Measurements from ENCODE around the gene WNK2.

WNK2 gene

DNA sequence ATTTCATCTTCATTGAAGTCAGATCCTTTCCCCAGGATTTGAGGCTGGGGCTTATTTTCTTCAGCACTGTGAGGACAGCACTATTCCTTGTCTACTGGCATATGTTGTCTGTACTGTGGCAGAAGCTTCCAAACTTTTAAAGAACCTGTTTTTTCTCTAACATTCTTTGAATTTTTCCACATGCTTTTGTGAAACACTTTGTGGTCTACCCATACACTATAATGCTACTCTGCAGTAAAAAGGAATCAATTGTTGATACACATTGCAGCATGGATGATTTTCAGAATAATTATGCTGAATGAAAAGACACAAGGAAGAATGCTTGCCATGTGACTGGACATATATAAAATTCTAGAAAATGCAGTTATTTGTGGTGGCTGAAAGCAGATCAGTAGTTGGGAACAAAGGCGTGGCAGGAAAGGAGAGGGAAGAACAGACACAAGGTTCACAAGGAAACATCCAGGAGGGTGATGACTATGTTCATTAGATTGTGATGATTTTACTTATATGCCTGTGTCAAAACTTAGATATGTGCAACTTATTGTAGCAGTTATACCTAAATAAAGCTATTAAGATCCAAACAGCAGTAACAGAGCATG, 96.8 kb downstream of the WNK2 start:
- no peak for DNase-seq

DNA sequence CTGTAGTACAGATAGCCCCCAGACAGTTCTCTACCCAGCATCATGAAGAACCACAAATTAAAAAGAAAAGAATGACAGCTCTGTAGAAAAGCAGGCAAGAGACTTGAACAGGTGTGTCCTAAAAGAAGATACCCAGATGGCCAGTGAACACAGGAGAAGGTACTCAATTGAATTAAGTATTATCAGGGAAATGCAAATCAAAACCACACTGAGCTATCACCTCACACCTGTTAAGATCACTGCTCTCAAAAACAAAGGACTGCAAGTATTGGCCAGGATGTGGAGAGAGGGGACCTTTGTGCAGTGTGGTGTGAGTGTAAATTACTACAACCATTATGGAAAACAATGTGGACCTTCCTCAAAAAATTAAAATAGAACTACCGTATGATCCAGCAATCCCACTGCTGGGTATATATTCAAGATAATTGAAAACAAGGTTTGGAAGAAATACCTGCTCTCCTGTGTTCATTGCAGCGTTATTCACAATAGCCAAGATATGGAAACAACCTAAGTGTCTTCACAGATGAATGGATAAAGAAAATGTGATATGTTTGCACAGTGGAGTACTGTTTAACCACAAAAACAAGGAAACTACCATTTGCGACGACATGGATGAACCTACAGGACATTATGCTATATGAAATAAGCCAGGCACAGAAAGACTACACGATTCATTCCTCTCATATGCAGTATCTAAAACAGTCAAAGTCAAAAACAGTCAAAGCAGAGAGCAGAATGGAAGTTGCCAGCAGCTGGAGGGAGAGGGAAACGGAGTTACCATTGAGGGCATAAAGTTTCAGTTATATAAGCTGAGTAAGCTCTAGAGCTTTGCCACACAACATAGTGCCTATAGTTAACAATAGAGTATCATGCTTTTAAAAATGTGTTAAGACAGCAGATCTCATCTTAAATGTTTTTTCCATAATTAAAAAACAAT, 102.6 kb downstream of the WNK2 start:
- peak; percentile 31 for DNase-seq

DNA sequence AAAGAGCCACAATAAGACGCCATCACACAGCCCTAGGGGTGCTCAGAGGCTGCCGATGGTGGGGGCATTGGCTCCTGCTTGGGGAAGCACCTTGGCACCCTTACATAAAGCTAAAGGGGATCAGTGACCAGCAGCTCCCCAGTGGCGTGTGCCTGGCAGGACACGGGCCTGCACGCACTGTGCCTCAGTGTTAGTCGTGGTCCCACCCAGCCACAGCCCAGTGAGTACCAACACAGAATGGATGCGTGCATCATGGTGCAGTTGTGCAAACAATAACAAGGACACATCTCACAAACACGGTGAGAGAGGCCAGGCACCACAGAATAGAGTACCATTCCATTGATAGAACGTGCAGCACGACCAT, 103.2 kb downstream of the WNK2 start:
- DNase-seq: no peak

DNA sequence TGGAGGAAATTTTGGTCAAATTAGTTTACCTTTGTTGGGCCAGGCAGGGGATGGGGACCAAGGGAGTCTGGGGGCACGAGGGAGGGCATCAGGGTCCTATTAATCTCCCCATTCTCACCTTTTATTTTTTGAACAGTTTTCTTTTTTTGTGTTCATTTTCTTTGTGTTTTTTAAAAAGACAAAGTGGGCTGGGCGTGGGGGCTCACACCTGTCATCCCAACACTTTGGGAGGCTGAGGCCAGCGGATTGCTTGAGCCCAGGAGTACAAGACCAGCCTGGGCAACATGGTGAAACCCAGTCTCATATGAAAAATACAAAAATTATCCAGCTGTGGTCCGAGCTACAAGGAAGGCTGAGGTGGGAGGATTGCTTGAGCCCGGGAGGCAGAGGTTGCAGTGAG, 103.7 kb downstream of the WNK2 start:
- no peak for DNase-seq

DNA sequence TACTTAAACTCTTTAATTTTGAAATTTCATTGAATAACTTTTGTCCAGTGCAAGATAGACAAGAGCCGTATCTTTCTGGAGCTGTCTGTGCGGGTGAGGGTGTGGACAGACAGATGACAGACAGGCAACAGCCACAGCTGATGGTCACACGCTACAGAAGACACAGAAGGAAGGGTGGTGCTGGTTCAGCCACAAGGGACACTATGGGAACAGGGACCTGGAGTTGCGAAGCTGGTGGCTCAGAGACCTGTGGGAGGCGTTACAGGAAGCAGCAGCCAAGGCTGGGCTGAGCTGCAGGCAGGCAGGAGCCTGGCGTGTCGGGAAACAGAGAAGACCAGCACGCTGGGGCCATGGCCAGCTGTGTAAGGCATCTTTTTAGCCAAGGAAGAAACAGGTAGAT, 104.4 kb downstream of the WNK2 start:
- no peak for DNase-seq

DNA sequence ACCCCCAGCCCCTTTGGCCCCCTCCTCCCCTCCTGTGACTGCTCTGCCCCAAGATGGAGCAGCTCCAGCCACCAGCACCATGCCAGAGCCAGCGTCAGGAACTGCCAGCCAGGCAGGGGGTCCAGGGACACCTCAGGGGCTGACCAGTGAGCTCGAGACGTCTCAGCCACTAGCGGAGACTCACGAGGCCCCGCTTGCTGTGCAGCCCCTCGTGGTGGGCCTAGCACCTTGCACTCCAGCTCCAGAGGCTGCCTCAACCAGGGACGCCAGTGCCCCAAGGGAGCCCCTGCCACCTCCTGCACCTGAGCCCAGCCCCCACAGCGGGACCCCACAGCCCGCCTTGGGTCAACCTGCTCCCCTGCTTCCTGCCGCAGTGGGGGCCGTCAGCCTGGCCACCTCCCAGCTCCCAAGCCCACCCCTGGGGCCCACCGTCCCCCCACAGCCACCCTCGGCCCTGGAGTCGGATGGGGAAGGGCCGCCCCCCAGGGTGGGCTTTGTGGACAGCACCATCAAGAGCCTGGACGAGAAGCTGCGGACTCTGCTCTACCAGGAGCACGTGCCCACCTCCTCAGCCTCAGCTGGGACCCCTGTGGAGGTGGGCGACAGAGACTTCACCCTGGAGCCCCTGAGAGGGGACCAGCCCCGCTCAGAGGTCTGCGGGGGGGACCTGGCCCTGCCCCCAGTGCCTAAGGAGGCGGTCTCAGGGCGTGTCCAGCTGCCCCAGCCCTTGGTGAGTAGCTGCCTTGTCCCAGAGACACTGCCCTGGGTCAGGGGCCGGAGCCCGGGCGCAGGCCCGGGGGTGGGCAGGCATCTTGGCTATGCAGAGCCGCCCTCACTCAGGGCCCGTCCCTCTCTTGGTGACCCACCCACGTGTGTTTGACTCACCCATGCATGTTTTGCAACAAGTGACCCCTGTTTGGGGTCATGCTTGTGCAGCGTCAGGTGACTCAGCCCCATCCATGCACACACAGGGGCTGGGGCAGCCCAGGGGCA, 105.2 kb downstream of the WNK2 start:
- no peak for DNase-seq

DNA sequence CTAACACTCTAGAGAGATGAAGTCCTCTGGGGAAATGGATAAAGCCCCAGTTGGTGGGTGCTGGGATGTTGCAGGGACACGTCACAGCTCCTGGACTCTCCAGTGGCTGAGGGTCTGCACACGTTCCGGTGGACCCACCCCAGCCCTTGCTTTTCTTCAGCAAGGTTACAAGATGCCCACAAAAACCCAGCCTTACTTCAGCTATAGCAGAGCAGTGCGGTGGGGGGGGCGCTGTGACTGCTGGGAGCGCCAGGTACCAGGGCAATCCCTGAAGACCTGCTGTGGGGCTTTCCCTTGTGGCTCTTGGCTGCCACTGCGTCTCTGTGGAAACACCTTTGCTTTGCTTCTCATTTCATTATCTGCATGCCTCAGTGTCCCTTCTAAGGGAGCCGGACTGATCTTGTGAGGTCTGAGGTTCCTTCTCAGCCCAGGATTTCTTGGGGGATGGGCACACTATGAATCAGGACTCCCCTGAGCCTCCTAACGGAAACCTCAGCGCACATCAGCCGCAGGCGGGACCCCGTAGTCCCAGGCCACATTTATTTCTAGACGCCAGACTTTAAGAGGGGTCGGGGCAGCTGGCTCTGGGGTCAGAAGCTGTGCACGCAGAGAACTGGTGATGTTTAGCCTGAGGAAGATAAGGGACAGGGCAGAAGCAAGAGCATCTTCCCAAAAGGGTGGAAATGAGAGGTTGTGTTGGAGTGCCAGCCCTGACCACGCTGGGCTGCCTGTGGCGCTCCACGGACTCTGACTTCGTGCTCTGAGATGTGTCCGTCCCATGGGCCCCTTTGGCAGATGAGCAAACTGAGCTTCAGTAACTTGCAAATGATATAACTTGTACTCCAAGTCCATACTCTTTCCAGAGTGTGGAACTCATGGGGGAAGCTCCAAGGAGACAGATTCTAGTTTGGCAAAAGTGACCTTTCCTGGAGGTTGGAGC, 106.8 kb downstream of the WNK2 start:
- DNase-seq: no peak

DNA sequence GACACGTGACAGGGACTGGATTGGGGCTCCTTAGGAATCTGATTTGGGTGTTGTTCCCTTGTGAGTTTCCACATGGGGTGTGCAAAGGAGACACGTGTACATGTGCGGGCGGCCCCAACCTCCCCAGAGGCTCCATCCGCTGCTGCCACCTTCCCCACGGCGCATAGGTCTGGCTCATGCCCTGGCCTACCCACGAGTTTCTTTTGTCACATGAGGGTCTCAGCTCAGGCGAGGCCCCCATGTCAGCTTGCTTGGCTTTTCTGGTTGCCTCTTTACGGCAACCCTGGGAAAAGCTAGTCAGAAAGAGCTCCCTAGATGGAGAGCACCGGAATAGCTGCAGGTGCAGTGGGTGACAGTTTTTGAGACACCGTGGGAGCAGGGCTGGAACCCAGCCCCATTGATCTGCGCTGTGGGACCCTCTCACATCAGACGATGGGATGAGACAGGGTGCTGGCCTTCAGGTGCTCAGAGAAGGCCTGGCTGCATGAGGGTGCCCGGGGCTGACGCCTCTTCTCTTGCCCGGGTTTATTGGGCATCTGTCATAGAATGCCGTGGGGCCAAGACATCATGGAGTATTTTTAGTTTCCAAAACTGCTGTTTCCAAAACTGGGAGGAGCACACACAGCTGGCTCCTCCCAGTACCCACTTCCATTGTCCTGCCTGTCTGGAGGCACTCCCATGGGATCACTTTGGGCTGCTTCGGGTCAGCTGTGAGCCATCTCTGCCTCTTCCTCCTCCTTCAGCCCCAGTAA, 107.8 kb downstream of the WNK2 start:
- DNase-seq: no peak

DNA sequence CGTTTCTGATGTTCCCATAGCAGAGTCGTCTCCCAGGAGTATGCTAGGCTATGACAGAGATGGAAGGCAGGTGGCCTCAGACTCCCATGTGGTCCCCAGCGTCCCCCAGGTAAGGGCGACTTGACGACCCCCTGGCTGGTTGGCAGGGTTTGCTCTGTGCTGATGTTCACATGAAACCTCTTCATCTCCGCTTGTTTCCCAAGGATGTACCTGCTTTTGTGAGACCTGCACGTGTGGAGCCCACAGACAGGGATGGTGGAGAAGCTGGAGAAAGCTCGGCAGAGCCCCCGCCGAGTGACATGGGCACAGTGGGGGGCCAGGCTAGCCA, 108.3 kb downstream of the WNK2 start:
- DNase-seq: no peak

DNA sequence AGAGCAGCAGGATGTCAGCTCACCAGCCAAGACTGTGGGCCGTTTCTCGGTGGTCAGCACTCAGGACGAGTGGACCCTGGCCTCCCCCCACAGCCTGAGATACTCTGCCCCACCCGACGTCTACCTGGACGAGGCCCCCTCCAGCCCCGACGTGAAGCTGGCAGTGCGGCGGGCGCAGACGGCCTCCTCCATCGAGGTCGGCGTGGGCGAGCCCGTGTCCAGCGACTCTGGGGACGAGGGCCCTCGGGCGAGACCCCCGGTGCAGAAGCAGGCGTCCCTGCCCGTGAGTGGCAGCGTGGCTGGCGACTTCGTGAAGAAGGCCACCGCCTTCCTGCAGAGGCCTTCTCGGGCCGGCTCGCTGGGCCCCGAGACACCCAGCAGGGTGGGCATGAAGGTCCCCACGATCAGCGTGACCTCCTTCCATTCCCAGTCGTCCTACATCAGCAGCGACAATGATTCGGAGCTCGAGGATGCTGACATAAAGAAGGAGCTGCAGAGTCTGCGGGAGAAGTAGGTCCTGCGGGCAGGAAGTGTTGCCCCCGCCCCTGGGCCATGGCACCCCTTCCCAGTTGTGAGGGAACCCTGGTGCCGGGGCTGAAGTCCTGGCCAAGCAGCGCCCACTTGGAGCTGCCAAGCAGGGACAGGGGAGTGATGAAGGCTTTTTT, 108.9 kb downstream of the WNK2 start:
- no peak for DNase-seq

DNA sequence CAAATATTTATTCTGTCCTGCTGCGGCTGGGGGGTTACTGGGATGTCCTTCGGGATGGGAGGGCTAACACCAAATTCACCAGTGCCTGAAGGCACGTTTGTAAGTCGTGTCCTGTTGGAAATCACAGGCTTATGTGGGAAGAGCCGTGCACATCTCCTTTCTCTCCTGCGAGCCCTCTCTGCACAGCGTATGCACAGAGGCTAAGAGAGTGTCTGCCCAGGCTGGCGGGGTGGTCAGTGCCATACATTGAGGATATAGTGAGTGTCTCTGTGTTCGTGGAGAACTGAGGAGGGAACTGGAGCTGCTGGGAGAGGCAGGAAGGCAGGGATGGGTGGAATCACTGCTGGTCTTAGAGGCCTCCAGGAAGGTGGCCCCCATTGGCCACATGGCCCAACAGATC, 110.1 kb downstream of the WNK2 start:
- no peak for DNase-seq

DNA sequence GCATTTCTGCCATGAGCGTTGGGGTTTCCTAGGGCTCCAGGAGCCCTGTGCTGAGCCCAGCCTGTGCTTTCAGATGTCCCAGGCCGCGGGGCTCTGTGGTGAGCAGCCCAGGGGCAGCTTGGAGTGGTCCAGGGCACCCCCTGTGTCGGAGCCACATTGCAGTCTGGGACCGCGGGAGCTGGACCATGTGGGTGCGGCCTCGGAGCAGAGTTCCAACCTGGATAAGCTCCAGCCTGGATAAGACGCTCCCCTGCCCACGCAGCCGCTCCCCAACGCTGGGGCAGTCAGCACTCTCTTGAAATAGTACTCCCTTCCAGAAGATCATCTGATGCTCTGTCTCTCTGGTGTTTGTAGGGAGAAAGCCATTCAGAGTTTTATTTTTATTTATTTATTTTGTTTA, 111.1 kb downstream of the WNK2 start:
- DNase-seq: no peak

DNA sequence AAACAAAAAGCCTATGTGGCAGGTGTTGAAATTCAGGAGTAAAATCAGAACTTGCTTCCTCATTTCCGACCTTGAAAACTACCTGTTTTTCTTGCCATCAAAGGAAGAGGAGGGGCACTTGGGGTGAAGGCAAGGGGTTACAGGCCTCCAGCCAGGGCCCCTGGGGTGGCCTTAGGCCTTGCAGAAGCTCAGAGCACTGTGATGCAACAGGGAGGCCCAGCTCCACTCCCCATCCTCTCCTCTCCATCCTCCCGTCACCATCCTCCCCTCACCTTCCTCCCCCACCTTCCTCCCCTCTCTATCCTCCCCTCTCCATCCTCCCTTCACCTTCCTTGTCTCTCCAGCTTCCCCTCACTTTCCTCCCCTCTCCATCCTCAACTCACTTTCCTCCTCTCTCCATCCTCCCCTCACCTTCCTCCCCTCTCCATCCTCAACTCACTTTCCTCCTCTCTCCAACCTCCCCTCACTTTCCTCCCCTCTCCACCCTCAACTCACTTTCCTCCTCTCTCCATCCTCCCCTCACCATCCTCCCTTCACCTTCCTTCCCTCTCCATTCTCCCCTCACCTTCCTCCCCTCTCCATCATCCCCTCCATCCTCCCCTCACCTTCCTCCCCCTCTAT, 111.6 kb downstream of the WNK2 start:
- no peak for DNase-seq

DNA sequence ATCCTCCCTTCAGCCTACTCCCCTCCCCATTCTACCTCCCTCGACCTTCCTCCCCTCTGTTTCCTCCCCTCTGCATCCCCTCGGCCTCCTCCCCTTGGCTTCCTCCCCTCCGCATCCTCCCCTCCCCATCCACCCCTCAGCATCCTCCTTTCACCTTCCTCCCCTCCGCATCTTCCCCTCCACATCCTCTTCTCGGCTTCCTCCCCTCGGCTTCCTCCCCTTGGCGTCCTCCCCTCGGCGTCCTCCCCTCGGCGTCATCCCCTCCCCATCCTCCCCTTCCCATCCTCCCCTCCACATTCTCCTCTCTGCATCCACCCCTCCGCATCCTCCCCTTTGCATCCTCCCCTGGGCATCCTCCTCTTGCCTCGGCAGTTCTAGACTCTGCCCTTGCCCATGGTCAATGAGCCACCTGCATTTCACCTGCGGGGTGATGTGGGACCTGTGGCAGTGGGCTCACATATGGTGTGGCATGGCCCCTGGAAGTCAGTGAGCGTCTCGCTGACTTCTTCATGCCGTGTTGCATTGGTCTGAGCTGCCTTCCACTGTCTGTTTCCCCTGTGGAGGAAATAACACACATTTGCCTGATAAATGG, 113.0 kb downstream of the WNK2 start:
- no peak for DNase-seq

DNA sequence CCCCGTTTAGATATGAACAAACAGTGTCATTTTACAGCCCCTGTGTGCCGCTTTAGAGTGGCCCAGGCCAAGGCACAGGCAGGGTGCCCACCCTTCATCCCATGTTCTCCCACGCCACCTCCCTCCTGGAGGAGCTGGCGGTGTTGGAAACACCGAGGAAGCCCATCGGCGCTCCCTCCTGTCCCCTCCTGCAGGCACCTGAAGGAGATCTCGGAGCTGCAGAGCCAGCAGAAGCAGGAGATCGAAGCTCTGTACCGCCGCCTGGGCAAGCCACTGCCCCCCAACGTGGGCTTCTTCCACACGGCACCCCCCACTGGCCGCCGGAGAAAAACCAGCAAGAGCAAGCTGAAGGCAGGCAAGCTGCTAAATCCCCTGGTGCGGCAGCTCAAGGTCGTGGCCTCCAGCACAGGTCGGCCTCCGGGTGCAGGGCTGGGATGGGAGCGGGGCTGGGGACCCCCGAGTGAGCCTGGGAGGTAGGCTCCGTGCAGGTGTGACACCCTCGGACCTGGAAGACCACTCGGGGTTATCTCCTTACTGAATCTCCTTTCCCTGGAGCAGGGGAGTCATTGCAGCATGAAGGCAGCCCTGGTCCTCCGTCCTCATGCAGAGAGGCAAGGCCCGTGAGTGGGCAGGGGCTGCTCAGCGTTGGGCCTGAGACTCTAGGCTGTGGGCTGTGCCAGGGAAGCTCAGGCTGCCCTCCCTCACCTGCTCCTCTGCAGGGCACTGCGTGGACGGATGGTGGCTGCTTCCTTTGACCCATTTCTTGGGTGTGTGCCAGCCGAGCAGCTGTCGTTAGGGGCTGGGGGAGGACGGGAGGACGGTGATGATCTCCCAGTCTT, 113.9 kb downstream of the WNK2 start:
- no peak for DNase-seq

DNA sequence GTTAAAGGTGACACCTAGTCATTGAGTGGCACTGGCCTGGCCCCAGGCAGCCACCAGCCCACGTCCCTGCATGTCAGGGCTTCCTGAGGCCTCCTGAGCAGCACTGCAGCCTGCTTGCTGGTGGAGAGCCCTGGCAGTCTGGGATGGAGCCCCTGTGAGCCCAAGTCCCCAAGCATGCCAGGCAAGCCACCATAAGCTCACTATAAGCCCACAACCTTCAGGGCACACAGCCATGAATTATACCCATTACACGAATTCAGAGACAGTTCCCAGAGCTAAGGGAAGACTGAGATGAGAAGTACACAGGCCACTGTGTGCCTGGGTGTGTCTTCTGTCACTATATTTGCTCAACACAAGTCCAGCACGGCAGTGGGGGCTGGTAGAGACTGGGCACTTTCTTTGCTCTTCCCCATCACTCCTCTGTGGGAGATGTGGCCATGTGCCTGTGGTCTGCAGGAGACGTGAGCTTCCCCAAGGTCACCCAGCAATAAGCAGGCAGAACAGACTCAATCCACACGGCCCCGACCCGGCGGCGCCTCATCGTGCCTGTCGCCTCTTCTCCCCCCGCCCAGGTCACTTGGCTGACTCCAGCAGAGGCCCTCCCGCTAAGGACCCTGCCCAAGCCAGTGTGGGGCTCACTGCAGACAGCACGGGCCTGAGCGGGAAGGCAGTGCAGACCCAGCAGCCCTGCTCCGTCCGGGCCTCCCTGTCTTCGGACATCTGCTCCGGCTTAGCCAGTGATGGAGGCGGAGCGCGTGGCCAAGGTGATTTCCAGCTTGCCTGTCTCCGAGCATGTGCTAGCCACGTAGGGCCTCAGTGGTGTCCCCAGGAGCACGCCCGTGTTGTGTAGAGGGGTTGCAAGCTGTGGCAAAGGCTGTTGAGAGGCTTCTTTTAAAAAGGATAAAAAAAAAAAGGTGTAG, 114.8 kb downstream of the WNK2 start:
- DNase-seq: no peak

DNA sequence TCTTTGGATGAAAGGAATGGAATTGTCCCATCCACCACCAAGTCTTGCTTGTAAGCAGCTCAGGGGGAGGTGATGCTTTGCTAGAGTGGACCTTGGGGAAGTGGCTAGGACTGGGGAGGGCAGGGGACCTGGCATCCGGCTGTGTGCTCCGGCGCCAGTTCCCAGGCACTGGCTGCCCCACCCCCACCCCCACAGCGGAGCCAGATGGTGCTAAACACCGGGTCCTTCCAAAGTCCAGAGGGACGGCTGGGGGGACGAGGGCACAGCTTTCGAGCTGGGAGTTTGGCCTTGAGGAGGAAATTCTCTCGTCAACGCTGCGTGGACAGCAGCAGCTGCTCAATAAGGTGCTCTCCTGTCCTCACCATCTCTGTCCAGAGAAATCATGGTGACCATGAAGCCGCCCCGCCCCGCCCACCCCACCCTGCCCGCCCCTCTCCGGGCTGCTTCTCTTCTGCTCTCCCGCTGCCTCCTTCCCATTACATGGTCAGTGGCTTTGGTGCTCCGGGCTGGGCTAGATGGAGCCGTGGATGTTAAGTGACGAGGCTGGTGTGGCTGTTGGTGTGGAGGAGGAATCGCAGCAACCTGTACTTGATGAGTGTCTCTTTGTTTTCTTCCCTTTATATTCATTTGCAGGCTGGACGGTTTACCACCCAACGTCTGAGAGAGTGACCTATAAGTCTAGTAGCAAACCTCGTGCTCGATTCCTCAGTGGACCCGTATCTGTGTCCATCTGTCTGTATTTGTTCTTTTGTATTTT, 115.7 kb downstream of the WNK2 start:
- no peak for DNase-seq

All from NCI-H748 treated with DMSO at 0.1 percent for 48 hours (cell line).